Measurements from ENCODE around the gene PKDREJ.

The PKDREJ gene

GRCh38 chr22:46278656-46279645 lies 15.8 kb upstream of the PKDREJ start:
- H3K4me1 ChIP-seq (ENCODE audit: insufficient read depth, insufficient read length) = no peaks in the 10 kb centered on the region
- H3K36me3 ChIP-seq (ENCODE audit: insufficient read depth, insufficient read length, low read length) = peaks cover 77% of the 10 kb centered on the region
- H3K9me3 ChIP-seq (ENCODE audit: insufficient read depth, low read length) = peaks cover 8% of the 10 kb centered on the region; the same call in 1 of the 2 replicates
- H3K27me3 ChIP-seq (ENCODE audit: insufficient read depth, insufficient read length) = no peaks in the 10 kb centered on the region
- DNase-seq (ENCODE audit: low read depth, low spot score) = no peak
- H3K9ac ChIP-seq (ENCODE audit: insufficient read length, low read depth) = no peak overlapping the region
- TF ChIP-seq SUZ12 (IDR thresholded peaks at IDR 0.05; ENCODE audit: extremely low read depth, insufficient read depth, insufficient read length) (no peak), YY1 (IDR thresholded peaks at IDR 0.05; ENCODE audit: insufficient read depth, insufficient read length) (no peak), ZNF274 (IDR thresholded peaks at IDR 0.05; ENCODE audit: low read depth, low read length) (no peak)
- H3K4me3 ChIP-seq (ENCODE audit: insufficient read length, low read depth) = no peak overlapping the region

GRCh38 chr22:46276563-46276962 lies 13.4 kb upstream of the PKDREJ start:
- no peak overlapping the region for H3K9ac ChIP-seq (ENCODE audit: insufficient read length, low read depth)
- peaks cover 81% of the 10 kb centered on the region for H3K36me3 ChIP-seq (ENCODE audit: insufficient read depth, insufficient read length, low read length)
- no peak for TF ChIP-seq YY1 (IDR thresholded peaks at IDR 0.05; ENCODE audit: insufficient read depth, insufficient read length)
- no peak for TF ChIP-seq SUZ12 (IDR thresholded peaks at IDR 0.05; ENCODE audit: extremely low read depth, insufficient read depth, insufficient read length)
- no peak for TF ChIP-seq ZNF274 (IDR thresholded peaks at IDR 0.05; ENCODE audit: low read depth, low read length)

GRCh38 chr22:46275455-46276122 lies 12.4 kb upstream of the PKDREJ start:
- no peak for DNase-seq (ENCODE audit: low read depth, low spot score)
- H3K27me3 ChIP-seq (ENCODE audit: insufficient read depth, insufficient read length) = no peaks in the 10 kb centered on the region
- peaks cover 73% of the 10 kb centered on the region for H3K36me3 ChIP-seq (ENCODE audit: insufficient read depth, insufficient read length, low read length)
- H3K9me3 ChIP-seq (ENCODE audit: insufficient read depth, low read length) = peaks cover 8% of the 10 kb centered on the region; the same call in 1 of the 2 replicates
- no peak overlapping the region for H3K4me3 ChIP-seq (ENCODE audit: insufficient read length, low read depth)
- H3K9ac ChIP-seq (ENCODE audit: insufficient read length, low read depth) = no peak overlapping the region
- no peaks in the 10 kb centered on the region for H3K4me1 ChIP-seq (ENCODE audit: insufficient read depth, insufficient read length)
- TF ChIP-seq YY1 (IDR thresholded peaks at IDR 0.05; ENCODE audit: insufficient read depth, insufficient read length) = no peak
- no peak for TF ChIP-seq ZNF274 (IDR thresholded peaks at IDR 0.05; ENCODE audit: low read depth, low read length)
- TF ChIP-seq SUZ12 (IDR thresholded peaks at IDR 0.05; ENCODE audit: extremely low read depth, insufficient read depth, insufficient read length) = no peak

More at GRCh38 chr22:46276563-46276962, 13.4 kb upstream of the PKDREJ start:
- H3K4me1 ChIP-seq (ENCODE audit: insufficient read depth, insufficient read length) = no peaks in the 10 kb centered on the region
- DNase-seq (ENCODE audit: low read depth, low spot score) = no peak
- peaks cover 8% of the 10 kb centered on the region; the same call in 1 of the 2 replicates for H3K9me3 ChIP-seq (ENCODE audit: insufficient read depth, low read length)
- no peak overlapping the region for H3K4me3 ChIP-seq (ENCODE audit: insufficient read length, low read depth)
- no peaks in the 10 kb centered on the region for H3K27me3 ChIP-seq (ENCODE audit: insufficient read depth, insufficient read length)

GRCh38 chr22:46274381-46274780 lies 11.2 kb upstream of the PKDREJ start:
- Histone ChIP-seq H3K36me3 (ENCODE audit: insufficient read depth, insufficient read length, low read length) (peaks cover 68% of the 10 kb centered on the region), H3K27me3 (ENCODE audit: insufficient read depth, insufficient read length) (no peaks in the 10 kb centered on the region), H3K9ac (ENCODE audit: insufficient read length, low read depth) (no peak overlapping the region), H3K9me3 (ENCODE audit: insufficient read depth, low read length) (peaks cover 8% of the 10 kb centered on the region; the same call in 1 of the 2 replicates), H3K4me3 (ENCODE audit: insufficient read length, low read depth) (no peak overlapping the region), H3K4me1 (ENCODE audit: insufficient read depth, insufficient read length) (no peaks in the 10 kb centered on the region)
- no peak for DNase-seq (ENCODE audit: low read depth, low spot score)
- TF ChIP-seq YY1 (IDR thresholded peaks at IDR 0.05; ENCODE audit: insufficient read depth, insufficient read length) (no peak), ZNF274 (IDR thresholded peaks at IDR 0.05; ENCODE audit: low read depth, low read length) (no peak), SUZ12 (IDR thresholded peaks at IDR 0.05; ENCODE audit: extremely low read depth, insufficient read depth, insufficient read length) (no peak)

GRCh38 chr22:46273432-46274148 lies 10.4 kb upstream of the PKDREJ start:
- Histone ChIP-seq H3K36me3 (ENCODE audit: insufficient read depth, insufficient read length, low read length) (peaks cover 62% of the 10 kb centered on the region), H3K4me1 (ENCODE audit: insufficient read depth, insufficient read length) (no peaks in the 10 kb centered on the region), H3K4me3 (ENCODE audit: insufficient read length, low read depth) (no peak overlapping the region), H3K9ac (ENCODE audit: insufficient read length, low read depth) (no peak overlapping the region), H3K27me3 (ENCODE audit: insufficient read depth, insufficient read length) (no peaks in the 10 kb centered on the region), H3K9me3 (ENCODE audit: insufficient read depth, low read length) (peaks cover 8% of the 10 kb centered on the region; the same call in 1 of the 2 replicates)
- DNase-seq (ENCODE audit: low read depth, low spot score) = no peak
- no peak for TF ChIP-seq SUZ12 (IDR thresholded peaks at IDR 0.05; ENCODE audit: extremely low read depth, insufficient read depth, insufficient read length)
- TF ChIP-seq ZNF274 (IDR thresholded peaks at IDR 0.05; ENCODE audit: low read depth, low read length) = no peak
- TF ChIP-seq YY1 (IDR thresholded peaks at IDR 0.05; ENCODE audit: insufficient read depth, insufficient read length) = no peak

GRCh38 chr22:46272762-46273431 lies 9.8 kb upstream of the PKDREJ start:
- H3K9ac ChIP-seq (ENCODE audit: insufficient read length, low read depth) = no peak overlapping the region
- H3K9me3 ChIP-seq (ENCODE audit: insufficient read depth, low read length) = peaks cover 8% of the 10 kb centered on the region; the same call in 1 of the 2 replicates
- peaks cover 55% of the 10 kb centered on the region for H3K36me3 ChIP-seq (ENCODE audit: insufficient read depth, insufficient read length, low read length)
- no peak for DNase-seq (ENCODE audit: low read depth, low spot score)
- TF ChIP-seq ZNF274 (IDR thresholded peaks at IDR 0.05; ENCODE audit: low read depth, low read length) = no peak
- TF ChIP-seq YY1 (IDR thresholded peaks at IDR 0.05; ENCODE audit: insufficient read depth, insufficient read length) = no peak
- no peak for TF ChIP-seq SUZ12 (IDR thresholded peaks at IDR 0.05; ENCODE audit: extremely low read depth, insufficient read depth, insufficient read length)
- no peak overlapping the region for H3K4me3 ChIP-seq (ENCODE audit: insufficient read length, low read depth)
- peaks cover 2% of the 10 kb centered on the region for H3K4me1 ChIP-seq (ENCODE audit: insufficient read depth, insufficient read length)
- no peaks in the 10 kb centered on the region for H3K27me3 ChIP-seq (ENCODE audit: insufficient read depth, insufficient read length)
